Trophoblast cell (in vitro differentiated cells and primary cell): Measurements from ENCODE around the gene TRIM37.
A peak's percentile ranks its signal among the peaks of the same experiment; 100 is the strongest.
"Not testable (repeated sequence)": the region's sequence is repeated elsewhere in the genome, so short reads cannot be mapped to it uniquely, and the experiment has no call there.

Experiments used
- DNase-seq, 2 donors: peaks; one replicate each; pipeline ENCODE4 v3.0.0-alpha.2; 2016
- H2AFZ ChIP-seq: 2 replicates; pipeline ENCODE4 v1.6.1; 2013; ENCODE audit warnings: low read length, moderate library complexity, mild to moderate bottlenecking; ENCODE audit not compliant: insufficient read depth, poor library complexity
- H2AK5ac ChIP-seq: 2 replicates; pipeline ENCODE4 v1.6.1; 2013; ENCODE audit warnings: mild to moderate bottlenecking, low read length
- H2BK120ac ChIP-seq: 2 replicates; pipeline ENCODE4 v1.6.1; 2013; ENCODE audit warnings: low read length, mild to moderate bottlenecking, moderate library complexity; ENCODE audit not compliant: insufficient read depth, poor library complexity
- H2BK12ac ChIP-seq: 2 replicates; pipeline ENCODE4 v1.6.1; 2013; ENCODE audit warnings: mild to moderate bottlenecking, low read length, moderate library complexity
- H2BK5ac ChIP-seq: 2 replicates; pipeline ENCODE4 v1.6.1; 2013; ENCODE audit warnings: low read length, low read depth, moderate library complexity, mild to moderate bottlenecking; ENCODE audit not compliant: poor library complexity
- H3K14ac ChIP-seq: 2 replicates; pipeline ENCODE4 v1.6.1; 2013; ENCODE audit warnings: mild to moderate bottlenecking, low read length
- H3K18ac ChIP-seq: 2 replicates; pipeline ENCODE4 v1.6.1; 2013; ENCODE audit warnings: mild to moderate bottlenecking, low read length
- H3K23ac ChIP-seq: 2 replicates; pipeline ENCODE4 v1.6.1; 2013; ENCODE audit warnings: low read length
- H3K27ac ChIP-seq: 2 replicates; pipeline ENCODE4 v1.5.1; 2013; ENCODE audit warnings: low read depth, mild to moderate bottlenecking, inconsistent platforms, low read length, moderate library complexity
- H3K27me3 ChIP-seq: 2 replicates; pipeline ENCODE4 v1.6.1; 2013; ENCODE audit warnings: inconsistent platforms, mild to moderate bottlenecking, low read length, moderate library complexity; ENCODE audit not compliant: insufficient read depth
- H3K36me3 ChIP-seq, 2 experiments: 1 replicate in 1 of 2; 2 replicates in 1 of 2; pipeline ENCODE4 v1.6.1; 2013; ENCODE audit warnings: low read length in 2 of 2, mild to moderate bottlenecking in 2 of 2, moderate library complexity in 1 of 2; ENCODE audit not compliant: insufficient read depth in 2 of 2, control insufficient read depth in 1 of 2
- H3K4ac ChIP-seq: 2 replicates; pipeline ENCODE4 v1.6.1; 2013; ENCODE audit warnings: low read depth, mild to moderate bottlenecking, low read length, moderate library complexity
- H3K4me1 ChIP-seq, 2 experiments: 1 replicate in 1 of 2; 2 replicates in 1 of 2; pipeline ENCODE4 v1.6.1; 2013; ENCODE audit warnings: low read length in 2 of 2, mild to moderate bottlenecking in 2 of 2, moderate library complexity in 1 of 2; ENCODE audit not compliant: insufficient read depth in 2 of 2, control insufficient read depth in 1 of 2
- H3K4me2 ChIP-seq: 2 replicates; pipeline ENCODE4 v1.6.1; 2013; ENCODE audit warnings: inconsistent platforms, mild to moderate bottlenecking, low read length, moderate library complexity
- H3K4me3 ChIP-seq: 2 replicates; pipeline ENCODE4 v1.5.1; 2013; ENCODE audit warnings: mild to moderate bottlenecking, low read depth, low read length, inconsistent platforms
- H3K79me1 ChIP-seq: one replicate; pipeline ENCODE4 v1.6.1; 2013; ENCODE audit warnings: low read length
- H3K79me2 ChIP-seq: 2 replicates; pipeline ENCODE4 v1.6.1; 2013; ENCODE audit warnings: low read length, mild to moderate bottlenecking; ENCODE audit not compliant: control insufficient read depth, insufficient read depth, poor library complexity
- H3K9ac ChIP-seq: 2 replicates; pipeline ENCODE4 v1.6.1; 2013; ENCODE audit warnings: mild to moderate bottlenecking, low read length
- H3K9me3 ChIP-seq: 2 replicates; pipeline ENCODE4 v1.6.1; 2013; ENCODE audit warnings: low read depth, mild to moderate bottlenecking, control low read depth, inconsistent platforms, low read length; ENCODE audit not compliant: insufficient read depth
- H4K12ac ChIP-seq: 2 replicates; pipeline ENCODE4 v1.6.1; 2013; ENCODE audit warnings: low read depth, mild to moderate bottlenecking, low read length, moderate library complexity
- H4K8ac ChIP-seq: 2 replicates; pipeline ENCODE4 v1.6.1; 2013; ENCODE audit warnings: low read depth, mild to moderate bottlenecking, low read length, moderate library complexity
- H4K91ac ChIP-seq: one replicate; pipeline ENCODE4 v1.6.1; 2013; ENCODE audit warnings: low read depth, mild to moderate bottlenecking, low read length, moderate library complexity
- WGBS: extraction: QIAGEN DNeasy Blood & Tissue Kit; methylation state at CpG from one replicate; pipeline ENCODE4 v1.1.7; 2013; ENCODE audit warnings: missing lambda C conversion rate; ENCODE audit not compliant: insufficient read length, insufficient coverage; ENCODE audit errors: extremely low coverage; 5-methylcytosine and 5-hydroxymethylcytosine counted together

TRIM37 gene

DNA sequence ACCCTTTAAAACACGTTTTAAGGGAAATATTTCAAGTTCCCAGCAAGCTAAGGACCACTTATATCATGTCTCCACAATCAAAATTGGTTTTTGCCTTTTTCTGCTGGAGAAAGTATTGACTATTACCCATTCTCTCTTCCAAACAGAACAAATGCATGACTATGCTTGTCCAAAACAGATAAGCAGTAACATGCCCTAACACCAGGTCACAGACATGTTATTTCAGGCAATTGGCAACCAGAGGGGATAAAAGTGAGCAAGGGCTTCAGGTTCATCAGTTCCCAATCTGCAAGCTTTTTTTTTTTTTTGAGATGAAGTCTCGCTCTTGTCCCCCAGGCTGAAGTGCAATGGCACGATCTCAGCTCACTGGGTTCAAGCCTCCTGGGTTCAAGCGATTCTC lies 33.3 kb upstream of the TRIM37 start:
- no peak overlapping the region for H3K23ac ChIP-seq
- H2BK12ac ChIP-seq = no peak overlapping the region
- no CpG with 5 or more reads among the region's 4 CpGs for WGBS
- no peak overlapping the region for H2BK5ac ChIP-seq
- no peaks in the 10 kb centered on the region for H3K79me1 ChIP-seq
- peaks cover 8% of the 10 kb centered on the region for H3K79me2 ChIP-seq
- no peaks in the 10 kb centered on the region for H3K4me1 ChIP-seq
- H3K4ac ChIP-seq = no peak overlapping the region
- no peak overlapping the region for H4K91ac ChIP-seq
- no peak overlapping the region for H2AK5ac ChIP-seq
- no peak overlapping the region for H2AFZ ChIP-seq
- H3K36me3 ChIP-seq = peaks cover 2 to 5% of the 10 kb centered on the region in 2 experiments
- H3K9ac ChIP-seq = no peak overlapping the region
- H2BK120ac ChIP-seq = no peak overlapping the region
- no peaks in the 10 kb centered on the region for H3K27me3 ChIP-seq
- H3K4me2 ChIP-seq = no peak overlapping the region
- H3K18ac ChIP-seq = no peak overlapping the region
- no peaks in the 10 kb centered on the region for H3K9me3 ChIP-seq
- H3K14ac ChIP-seq = no peak overlapping the region
- DNase-seq = no peak
- no peak overlapping the region for H3K27ac ChIP-seq
- H3K4me3 ChIP-seq = no peak overlapping the region
- H4K8ac ChIP-seq = no peak overlapping the region
- no peak overlapping the region for H4K12ac ChIP-seq

DNA sequence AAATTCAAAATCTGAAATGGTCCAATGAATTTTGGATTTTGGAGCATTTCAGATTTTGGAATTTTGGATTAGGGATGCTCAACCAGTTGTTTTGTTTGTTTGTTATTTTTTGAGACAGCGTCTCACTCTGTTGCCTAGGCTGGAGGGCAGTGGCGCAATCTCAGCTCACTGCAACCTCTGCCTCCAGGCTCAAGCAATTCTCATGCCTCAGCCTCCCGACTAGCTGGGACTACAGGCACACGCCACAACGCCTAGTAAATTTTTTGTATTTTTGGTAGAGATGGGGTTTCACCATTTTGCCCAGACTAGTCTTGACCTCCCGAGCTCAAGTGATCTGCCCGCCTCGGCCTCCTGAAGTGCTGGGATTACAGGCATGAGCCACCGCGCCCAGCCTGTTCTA lies 31.7 kb upstream of the TRIM37 start:
- H3K4ac ChIP-seq, H2AK5ac ChIP-seq, H3K18ac ChIP-seq, H3K79me1 ChIP-seq, H3K4me2 ChIP-seq, H4K12ac ChIP-seq, H3K9ac ChIP-seq, H4K8ac ChIP-seq, H3K14ac ChIP-seq, H3K9me3 ChIP-seq, H3K79me2 ChIP-seq, H3K27me3 ChIP-seq, H3K23ac ChIP-seq, H3K4me1 ChIP-seq, H3K27ac ChIP-seq, H3K4me3 ChIP-seq, H2BK120ac ChIP-seq, H2AFZ ChIP-seq, H2BK5ac ChIP-seq, H2BK12ac ChIP-seq, H3K36me3 ChIP-seq, H4K91ac ChIP-seq: not testable (repeated sequence)
- peak; percentile 81 to 92 for DNase-seq
- WGBS = no CpG with 5 or more reads among the region's 10 CpGs

DNA sequence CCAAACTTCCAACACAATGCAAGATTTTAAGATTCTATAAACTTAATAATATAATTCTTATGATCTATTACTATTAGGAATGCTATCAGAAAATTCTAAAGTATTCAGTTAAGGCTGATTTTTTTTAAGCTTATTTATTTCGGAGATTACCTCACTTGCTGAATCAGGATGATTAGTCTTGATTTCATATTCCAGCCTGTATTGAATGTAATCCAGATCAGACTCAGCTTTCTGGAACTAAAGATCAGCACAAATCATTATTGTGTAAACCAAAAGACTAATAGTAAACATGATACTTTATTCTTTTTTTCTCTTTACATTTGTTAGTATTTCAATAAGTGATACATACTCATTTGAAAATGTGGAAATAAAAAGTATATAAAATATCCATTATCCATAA lies 24.5 kb upstream of the TRIM37 start:
- no peaks in the 10 kb centered on the region for H3K4me1 ChIP-seq
- no peak overlapping the region for H3K9ac ChIP-seq
- H3K79me2 ChIP-seq = peaks cover 2% of the 10 kb centered on the region
- H3K4ac ChIP-seq = no peak overlapping the region
- no peak for DNase-seq
- no peak overlapping the region for H3K4me2 ChIP-seq
- H4K91ac ChIP-seq = no peak overlapping the region
- peaks cover 12 to 17% of the 10 kb centered on the region in 2 experiments for H3K36me3 ChIP-seq
- no peak overlapping the region for H3K27ac ChIP-seq
- H2BK120ac ChIP-seq = no peak overlapping the region
- H2AK5ac ChIP-seq = no peak overlapping the region
- H2BK12ac ChIP-seq = no peak overlapping the region
- H3K14ac ChIP-seq = no peak overlapping the region
- no peaks in the 10 kb centered on the region for H3K9me3 ChIP-seq
- H3K79me1 ChIP-seq = no peaks in the 10 kb centered on the region
- no peak overlapping the region for H3K23ac ChIP-seq
- no peak overlapping the region for H3K18ac ChIP-seq
- H4K12ac ChIP-seq = no peak overlapping the region
- no peak overlapping the region for H3K4me3 ChIP-seq
- H3K27me3 ChIP-seq = no peaks in the 10 kb centered on the region
- no CpG with 5 or more reads among the region's 1 CpG for WGBS
- no peak overlapping the region for H2BK5ac ChIP-seq
- H2AFZ ChIP-seq = no peak overlapping the region
- no peak overlapping the region for H4K8ac ChIP-seq

DNA sequence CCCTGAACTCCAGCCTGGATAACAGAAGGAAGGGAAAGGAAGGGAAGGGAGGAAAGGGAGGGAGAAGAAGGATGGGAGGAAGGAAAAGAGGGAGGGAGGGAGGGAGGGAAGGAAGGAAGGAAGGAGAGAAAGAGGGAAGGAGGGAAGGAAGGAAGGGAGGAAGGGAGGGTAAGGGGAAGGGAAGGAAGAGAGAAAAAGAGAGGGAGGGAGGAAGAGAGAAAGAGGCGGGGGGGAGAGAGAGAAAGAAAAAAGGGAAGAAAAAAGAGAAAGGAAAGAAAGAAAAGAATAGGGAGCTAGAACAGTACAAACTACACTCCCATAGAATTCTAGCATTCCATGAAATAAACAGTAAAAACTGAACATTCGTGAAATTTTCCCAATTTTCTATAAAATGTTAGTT lies 23.1 kb upstream of the TRIM37 start:
- H4K8ac ChIP-seq = no peak overlapping the region
- H3K9ac ChIP-seq = no peak overlapping the region
- no peak overlapping the region for H2AFZ ChIP-seq
- H2AK5ac ChIP-seq = no peak overlapping the region
- H3K23ac ChIP-seq = no peak overlapping the region
- H3K14ac ChIP-seq = no peak overlapping the region
- no peak overlapping the region for H2BK12ac ChIP-seq
- H3K27ac ChIP-seq = no peak overlapping the region
- H2BK5ac ChIP-seq = no peak overlapping the region
- H2BK120ac ChIP-seq = no peak overlapping the region
- H3K79me2 ChIP-seq = no peaks in the 10 kb centered on the region
- H4K12ac ChIP-seq = no peak overlapping the region
- no peaks in the 10 kb centered on the region for H3K79me1 ChIP-seq
- H3K4me1 ChIP-seq = no peaks in the 10 kb centered on the region
- H3K4ac ChIP-seq = no peak overlapping the region
- DNase-seq = no peak
- peaks cover 12 to 14% of the 10 kb centered on the region in 2 experiments for H3K36me3 ChIP-seq
- H3K4me2 ChIP-seq = no peak overlapping the region
- H3K18ac ChIP-seq = no peak overlapping the region
- WGBS = no CpG with 5 or more reads among the region's 2 CpGs
- H3K4me3 ChIP-seq = no peak overlapping the region
- no peak overlapping the region for H4K91ac ChIP-seq
- no peaks in the 10 kb centered on the region for H3K9me3 ChIP-seq
- no peaks in the 10 kb centered on the region for H3K27me3 ChIP-seq
